CD14-positive monocyte (primary cell): ENCODE results near the gene MAN1C1. TPM values are rescaled to one million over a fixed set of nuclear protein-coding genes. Genes with fewer than 3 reads are reported as not detected.
A peak's percentile ranks its signal among the peaks of the same experiment; 100 is the strongest.

Experiments used
- DNase-seq, 3 donors: peaks; one replicate each; pipeline ENCODE4 v3.0.0-alpha.2; 2011 to 2022
- H2AFZ ChIP-seq: 2 replicates; pipeline ENCODE4 v1.6.0; 2012; ENCODE audit warnings: mild to moderate bottlenecking, low read depth, low read length, inconsistent platforms; ENCODE audit not compliant: insufficient read depth, poor library complexity, severe bottlenecking
- H3K27ac ChIP-seq, 2 donors: 1 replicate in 1 of 2; 2 replicates in 1 of 2; pipeline ENCODE4 v1.5.1; 2012 to 2013; ENCODE audit warnings: low read length in 2 of 2, control low read depth in 1 of 2, inconsistent platforms in 1 of 2, low read depth in 1 of 2, mild to moderate bottlenecking in 1 of 2
- H3K27me3 ChIP-seq, 2 donors: one replicate each; pipeline versions ENCODE4 v1.6.0 to v1.6.1; 2011 to 2013; ENCODE audit warnings: low read length in 2 of 2; ENCODE audit not compliant: control insufficient read depth in 2 of 2, insufficient read depth in 2 of 2
- H3K36me3 ChIP-seq, 2 donors: replicated peaks in 1 of 2; 1 replicate in 1 of 2; 2 replicates in 1 of 2; pipeline versions ENCODE4 v1.5.1 to v1.6.1; 2012 to 2013; ENCODE audit warnings: low read length in 2 of 2, control low read depth in 1 of 2, inconsistent platforms in 1 of 2, mild to moderate bottlenecking in 1 of 2; ENCODE audit not compliant: insufficient read depth in 2 of 2, control insufficient read depth in 1 of 2
- H3K4me1 ChIP-seq, 2 donors: 1 replicate in 1 of 2; 2 replicates in 1 of 2; pipeline versions ENCODE4 v1.5.1 to v1.6.1; 2012 to 2013; ENCODE audit warnings: low read length in 2 of 2, control low read depth in 1 of 2, inconsistent platforms in 1 of 2, mild to moderate bottlenecking in 1 of 2, moderate library complexity in 1 of 2; ENCODE audit not compliant: insufficient read depth in 2 of 2, control insufficient read depth in 1 of 2
- H3K4me2 ChIP-seq: replicated peaks from 2 replicates; pipeline ENCODE3; 2012; ENCODE audit warnings: low read length, moderate library complexity, mild to moderate bottlenecking; ENCODE audit not compliant: poor library complexity, severe bottlenecking; ENCODE audit errors: extremely low read depth
- H3K4me3 ChIP-seq, 3 experiments: fragments of 200-600 bp in 1 of 3; sonication (generic) in 1 of 3; replicated peaks in 1 of 3; 1 replicate in 2 of 3; 2 replicates in 1 of 3; pipeline ENCODE4 v1.5.1; 2011 to 2013; ENCODE audit warnings: low read length in 3 of 3, mild to moderate bottlenecking in 3 of 3, control low read depth in 2 of 3, low read depth in 2 of 3, inconsistent platforms in 1 of 3, moderate library complexity in 1 of 3
- H3K79me2 ChIP-seq: 2 replicates; pipeline ENCODE4 v1.6.0; 2012; ENCODE audit warnings: mild to moderate bottlenecking, control low read depth, inconsistent platforms, low read length, moderate library complexity; ENCODE audit not compliant: insufficient read depth
- H3K9ac ChIP-seq: 2 replicates; pipeline ENCODE4 v1.6.0; 2017; ENCODE audit warnings: low read length, mild to moderate bottlenecking; ENCODE audit not compliant: insufficient read depth, poor library complexity, severe bottlenecking
- H3K9me3 ChIP-seq, 2 donors: replicated peaks in 1 of 2; 1 replicate in 1 of 2; 2 replicates in 1 of 2; pipeline versions ENCODE4 v1.5.1 to v1.6.1; 2012 to 2013; ENCODE audit warnings: low read length in 2 of 2, control low read depth in 1 of 2; ENCODE audit not compliant: control insufficient read depth in 1 of 2, insufficient read depth in 1 of 2
- H4K20me1 ChIP-seq: 2 replicates; pipeline ENCODE4 v1.6.0; 2012; ENCODE audit warnings: mild to moderate bottlenecking, low read length, control low read depth, moderate library complexity; ENCODE audit not compliant: insufficient read depth
- H3K27ac Mint-ChIP-seq, 7 donors: one replicate each; pipeline ENCODE4 v1.8.0; 2020; ENCODE audit warnings: mild to moderate bottlenecking in 7 of 7, mixed read lengths in 7 of 7, moderate library complexity in 6 of 7, inconsistent platforms in 2 of 7
- H3K27me3 Mint-ChIP-seq, 3 donors: one replicate each; pipeline ENCODE4 v1.8.0; 2021 to 2022; ENCODE audit warnings: low read depth in 3 of 3, mild to moderate bottlenecking in 3 of 3, mixed read lengths in 3 of 3, moderate library complexity in 3 of 3, inconsistent platforms in 1 of 3
- H3K36me3 Mint-ChIP-seq, 2 donors: one replicate each; pipeline ENCODE4 v1.8.0; 2020; ENCODE audit warnings: mixed read lengths in 2 of 2, inconsistent platforms in 1 of 2, mild to moderate bottlenecking in 1 of 2
- H3K4me1 Mint-ChIP-seq: one replicate; pipeline ENCODE4 v1.8.0; 2020; ENCODE audit warnings: mild to moderate bottlenecking, mixed read lengths
- H3K4me3 Mint-ChIP-seq, 2 donors: one replicate each; pipeline ENCODE4 v1.8.0; 2020; ENCODE audit warnings: mild to moderate bottlenecking in 2 of 2, mixed read lengths in 2 of 2, moderate library complexity in 1 of 2
- H3K9me3 Mint-ChIP-seq, 7 donors: one replicate each; pipeline ENCODE4 v1.8.0; 2020 to 2022; ENCODE audit warnings: mixed read lengths in 7 of 7, mild to moderate bottlenecking in 6 of 7, moderate library complexity in 6 of 7, inconsistent platforms in 2 of 7
- WGBS: methylation state at CpG from one replicate; pipeline ENCODE4 v1.1.5; 2013; ENCODE audit warnings: missing lambda C conversion rate; ENCODE audit not compliant: insufficient coverage; 5-methylcytosine and 5-hydroxymethylcytosine counted together
- intact Hi-C, 2 donors: fragments of 100-400 bp; cut with micrococcal nuclease; formaldehyde crosslinking; loops; one replicate each; pipeline versions ENCODE4 v1.15.0 to v1.15.1; 2023
- polyA plus RNA-seq, 3 donors: library from polyadenylated mRNA; depleted of rRNA in 1 of 3; unstranded in 2 of 3; stranded (reverse) in 1 of 3; fragments of 300-500 nt in 2 of 3; fragments of >200 nt in 1 of 3; fragmentation: Illumina TruSeq in 2 of 3; gene quantifications; 1 replicate in 2 of 3; 2 replicates in 1 of 3; pipeline ENCODE4 v1.2.3, GENCODE V29; 2012 to 2021
- TF ChIP-seq, protein P1 (sequence below): fragments of 200-600 bp; IDR thresholded peaks from one replicate; pipeline ENCODE4 v1.8.0; 2022; ENCODE audit warnings: antibody characterized with exemption, mild to moderate bottlenecking

MAN1C1 gene
- polyA plus RNA-seq, 3 donors: 1.2 to 7.2 (median 1.7) TPM

DNA sequence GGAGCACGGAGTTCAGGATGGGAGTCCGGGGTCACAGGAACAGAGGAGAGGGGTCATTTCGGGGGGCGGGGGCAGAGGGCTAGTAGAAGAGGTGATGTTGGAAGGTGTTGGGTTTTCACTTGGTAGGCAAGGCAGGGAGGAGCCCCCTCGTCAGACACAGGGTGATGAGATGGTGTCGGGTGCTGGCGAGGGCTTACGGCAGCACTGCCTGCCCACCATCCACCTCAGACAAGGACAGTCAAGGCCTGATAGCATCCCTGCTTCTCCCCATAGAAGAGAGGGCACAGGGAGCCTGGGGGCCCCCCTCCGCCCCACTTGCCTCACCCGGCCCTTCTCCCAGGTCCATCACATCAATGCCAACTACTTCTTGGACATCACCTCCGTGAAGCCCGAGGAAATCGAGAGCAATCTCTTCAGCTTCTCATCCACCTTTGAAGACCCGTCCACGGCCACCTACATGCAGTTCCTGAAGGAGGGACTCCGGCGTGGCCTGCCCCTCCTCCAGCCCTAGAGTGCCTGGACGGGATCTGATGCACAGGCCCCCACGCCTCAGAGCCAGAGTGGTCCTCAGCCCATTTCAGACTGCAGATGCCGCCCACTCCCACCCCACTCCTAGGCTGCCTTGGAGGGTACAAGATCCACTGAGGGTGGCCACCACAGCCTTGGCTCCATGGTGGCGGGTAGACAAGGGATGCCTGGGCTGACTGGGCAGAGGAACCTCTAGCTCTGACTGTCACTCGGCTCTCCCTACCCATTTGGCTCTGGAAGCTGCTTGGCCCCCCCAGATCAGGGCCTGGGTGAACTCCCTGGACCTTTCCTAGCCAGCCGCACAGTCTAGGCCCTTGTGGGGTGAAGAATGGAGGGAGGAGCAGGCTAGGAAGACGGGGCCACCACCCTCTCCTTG lies 198.9 kb downstream of the MAN1C1 start:
- Mint-ChIP-seq H3K9me3 (no peaks in the 10 kb centered on the region), H3K27ac (peak overlapping the region in 2 of 7 donors; percentile 1 to 23), H3K27me3 (peaks cover 0 to 4% (median 2%) of the 10 kb centered on the region in 3 donors), H3K4me3 (no peak overlapping the region), H3K4me1 (peaks cover 22% of the 10 kb centered on the region), H3K36me3 (peaks cover 35 to 52% of the 10 kb centered on the region in 2 donors)
- Histone ChIP-seq H3K4me3 (no peak overlapping the region), H3K4me2 (no peak overlapping the region), H3K9me3 (no peaks in the 10 kb centered on the region), H3K27me3 (no peaks in the 10 kb centered on the region), H3K9ac (no peak overlapping the region), H3K27ac (no peak overlapping the region), H4K20me1 (peaks cover 10% of the 10 kb centered on the region), H3K4me1 (peaks cover 7 to 24% of the 10 kb centered on the region in 2 donors), H2AFZ (no peak overlapping the region), H3K79me2 (peaks cover 7% of the 10 kb centered on the region), H3K36me3 (peaks cover 23 to 45% of the 10 kb centered on the region in 2 donors)
- intact Hi-C loops: no loop called here
- WGBS: 95% methylated on average over 17 of the region's 24 CpGs
- TF ChIP-seq, protein P1, sequence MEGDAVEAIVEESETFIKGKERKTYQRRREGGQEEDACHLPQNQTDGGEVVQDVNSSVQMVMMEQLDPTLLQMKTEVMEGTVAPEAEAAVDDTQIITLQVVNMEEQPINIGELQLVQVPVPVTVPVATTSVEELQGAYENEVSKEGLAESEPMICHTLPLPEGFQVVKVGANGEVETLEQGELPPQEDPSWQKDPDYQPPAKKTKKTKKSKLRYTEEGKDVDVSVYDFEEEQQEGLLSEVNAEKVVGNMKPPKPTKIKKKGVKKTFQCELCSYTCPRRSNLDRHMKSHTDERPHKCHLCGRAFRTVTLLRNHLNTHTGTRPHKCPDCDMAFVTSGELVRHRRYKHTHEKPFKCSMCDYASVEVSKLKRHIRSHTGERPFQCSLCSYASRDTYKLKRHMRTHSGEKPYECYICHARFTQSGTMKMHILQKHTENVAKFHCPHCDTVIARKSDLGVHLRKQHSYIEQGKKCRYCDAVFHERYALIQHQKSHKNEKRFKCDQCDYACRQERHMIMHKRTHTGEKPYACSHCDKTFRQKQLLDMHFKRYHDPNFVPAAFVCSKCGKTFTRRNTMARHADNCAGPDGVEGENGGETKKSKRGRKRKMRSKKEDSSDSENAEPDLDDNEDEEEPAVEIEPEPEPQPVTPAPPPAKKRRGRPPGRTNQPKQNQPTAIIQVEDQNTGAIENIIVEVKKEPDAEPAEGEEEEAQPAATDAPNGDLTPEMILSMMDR: no peak
- DNase-seq: no peak

GRCh38 chr1:25816112-25816718 lies 199.6 kb downstream of the MAN1C1 start:
- Histone ChIP-seq H3K4me2 (no peak overlapping the region), H3K36me3 (peaks cover 23 to 45% of the 10 kb centered on the region in 2 donors), H3K4me3 (no peak overlapping the region), H3K4me1 (peaks cover 13 to 26% of the 10 kb centered on the region in 2 donors), H3K9ac (no peak overlapping the region), H3K27me3 (no peaks in the 10 kb centered on the region), H3K9me3 (no peaks in the 10 kb centered on the region), H4K20me1 (peaks cover 5% of the 10 kb centered on the region), H2AFZ (no peak overlapping the region), H3K79me2 (peaks cover 15% of the 10 kb centered on the region), H3K27ac (no peak overlapping the region)
- Mint-ChIP-seq H3K4me3 (peak overlapping the region in 1 of 2 donors; percentile 20), H3K36me3 (peaks cover 35 to 49% of the 10 kb centered on the region in 2 donors), H3K9me3 (no peaks in the 10 kb centered on the region), H3K27ac (peak overlapping the region in 2 of 7 donors; percentile 1 to 23), H3K27me3 (peaks cover 0 to 4% (median 2%) of the 10 kb centered on the region in 3 donors), H3K4me1 (peaks cover 26% of the 10 kb centered on the region)
- TF ChIP-seq, protein P1: no peak
- intact Hi-C loops: no loop called here
- 91% methylated on average over 12 of the region's 15 CpGs for WGBS
- no peak for DNase-seq
